Mesenchymal stem cell (in vitro differentiated cells and primary cell): ENCODE results near the gene SNRNP35.

Source experiments
- DNase-seq: peaks from one replicate; pipeline ENCODE4 v3.0.0-alpha.2; 2013
- H2AFZ ChIP-seq: one replicate; pipeline ENCODE4 v1.6.1; 2013; ENCODE audit warnings: low read depth, mild to moderate bottlenecking, control low read depth, inconsistent platforms, low read length, moderate library complexity
- H2AK5ac ChIP-seq: 2 replicates; pipeline ENCODE4 v1.6.1; 2013; ENCODE audit warnings: low read length, moderate library complexity, mild to moderate bottlenecking, inconsistent platforms; ENCODE audit not compliant: severe bottlenecking
- H2BK120ac ChIP-seq: one replicate; pipeline ENCODE4 v1.6.1; 2013; ENCODE audit warnings: low read depth, mild to moderate bottlenecking, inconsistent platforms, low read length, moderate library complexity
- H2BK12ac ChIP-seq, 2 experiments: one replicate each; pipeline ENCODE4 v1.6.1; 2013; ENCODE audit warnings: inconsistent platforms in 2 of 2, low read length in 2 of 2, mild to moderate bottlenecking in 2 of 2, moderate library complexity in 2 of 2, control low read depth in 1 of 2
- H2BK15ac ChIP-seq: one replicate; pipeline ENCODE4 v1.6.1; 2013; ENCODE audit warnings: mild to moderate bottlenecking, low read depth, inconsistent platforms; ENCODE audit not compliant: poor library complexity, severe bottlenecking
- H2BK5ac ChIP-seq: 2 replicates; pipeline ENCODE4 v1.6.1; 2013; ENCODE audit warnings: low read depth, mild to moderate bottlenecking, low read length, control low read depth, inconsistent platforms; ENCODE audit not compliant: poor library complexity, severe bottlenecking
- H3K14ac ChIP-seq, 2 experiments: one replicate each; pipeline ENCODE4 v1.6.1; 2013; ENCODE audit warnings: inconsistent platforms in 2 of 2, low read length in 2 of 2, control low read depth in 1 of 2, mild to moderate bottlenecking in 1 of 2, moderate library complexity in 1 of 2
- H3K18ac ChIP-seq, 2 experiments: one replicate each; pipeline ENCODE4 v1.6.1; 2013; ENCODE audit warnings: inconsistent platforms in 2 of 2, low read length in 2 of 2, control low read depth in 1 of 2, low read depth in 1 of 2, mild to moderate bottlenecking in 1 of 2
- H3K23ac ChIP-seq, 2 experiments: one replicate each; pipeline ENCODE4 v1.6.1; 2013; ENCODE audit warnings: inconsistent platforms in 2 of 2, low read length in 2 of 2, mild to moderate bottlenecking in 2 of 2, moderate library complexity in 2 of 2, control low read depth in 1 of 2
- H3K27ac ChIP-seq: 2 replicates; pipeline ENCODE4 v1.5.1; 2013; ENCODE audit warnings: mild to moderate bottlenecking, moderate library complexity, low read length, control low read depth, inconsistent platforms; ENCODE audit not compliant: poor library complexity, severe bottlenecking
- H3K27me3 ChIP-seq, 2 experiments: 2 replicates each; pipeline versions ENCODE4 v1.6.1 to v1.7.0; 2013; ENCODE audit warnings: low read length in 2 of 2, mild to moderate bottlenecking in 2 of 2, moderate library complexity in 2 of 2, control low read depth in 1 of 2, inconsistent platforms in 1 of 2; ENCODE audit not compliant: control insufficient read depth in 1 of 2, insufficient read depth in 1 of 2
- H3K36me3 ChIP-seq, 2 experiments: 2 replicates each; pipeline versions ENCODE4 v1.6.1 to v1.7.0; 2013; ENCODE audit warnings: low read length in 2 of 2, control low read depth in 1 of 2, inconsistent platforms in 1 of 2, low read depth in 1 of 2, mild to moderate bottlenecking in 1 of 2; ENCODE audit not compliant: insufficient read depth in 2 of 2, control insufficient read depth in 1 of 2
- H3K4ac ChIP-seq, 2 experiments: one replicate each; pipeline ENCODE4 v1.6.1; 2013; ENCODE audit warnings: inconsistent platforms in 2 of 2, low read length in 2 of 2, mild to moderate bottlenecking in 2 of 2, moderate library complexity in 2 of 2, control low read depth in 1 of 2, low read depth in 1 of 2
- H3K4me1 ChIP-seq: 2 replicates; pipeline ENCODE4 v1.6.1; 2013; ENCODE audit warnings: low read depth, low read length, control low read depth; ENCODE audit not compliant: control insufficient read depth, insufficient read depth
- H3K4me2 ChIP-seq: 2 replicates; pipeline ENCODE4 v1.6.1; 2013; ENCODE audit warnings: low read length, mild to moderate bottlenecking, inconsistent platforms; ENCODE audit not compliant: poor library complexity, severe bottlenecking
- H3K4me3 ChIP-seq, 2 experiments: 2 replicates each; pipeline versions ENCODE4 v1.5.1 to v1.7.0; 2013; ENCODE audit warnings: low read length in 2 of 2, mild to moderate bottlenecking in 2 of 2, control low read depth in 1 of 2, low read depth in 1 of 2; ENCODE audit not compliant: insufficient read depth in 1 of 2
- H3K79me1 ChIP-seq: replicated peaks from 2 replicates; pipeline ENCODE4 v1.6.1; 2013; ENCODE audit warnings: mild to moderate bottlenecking, control low read depth, low read length, inconsistent platforms; ENCODE audit not compliant: poor library complexity, severe bottlenecking
- H3K9ac ChIP-seq: 2 replicates; pipeline ENCODE4 v1.7.0; 2013; ENCODE audit warnings: mild to moderate bottlenecking, low read length, moderate library complexity
- H3K9me3 ChIP-seq: 2 replicates; pipeline ENCODE4 v1.7.0; 2013; ENCODE audit warnings: mild to moderate bottlenecking, low read length; ENCODE audit not compliant: control insufficient read depth
- H4K8ac ChIP-seq: one replicate; pipeline ENCODE4 v1.6.1; 2013; ENCODE audit warnings: inconsistent platforms, mild to moderate bottlenecking, low read length, moderate library complexity
- H4K91ac ChIP-seq: one replicate; pipeline ENCODE4 v1.6.1; 2013; ENCODE audit warnings: mild to moderate bottlenecking, low read length, inconsistent platforms
- WGBS: methylation state at CpG from one replicate; pipeline ENCODE4 v1.1.7; 2013; ENCODE audit warnings: mixed read lengths; 5-methylcytosine and 5-hydroxymethylcytosine counted together

The SNRNP35 gene

DNA sequence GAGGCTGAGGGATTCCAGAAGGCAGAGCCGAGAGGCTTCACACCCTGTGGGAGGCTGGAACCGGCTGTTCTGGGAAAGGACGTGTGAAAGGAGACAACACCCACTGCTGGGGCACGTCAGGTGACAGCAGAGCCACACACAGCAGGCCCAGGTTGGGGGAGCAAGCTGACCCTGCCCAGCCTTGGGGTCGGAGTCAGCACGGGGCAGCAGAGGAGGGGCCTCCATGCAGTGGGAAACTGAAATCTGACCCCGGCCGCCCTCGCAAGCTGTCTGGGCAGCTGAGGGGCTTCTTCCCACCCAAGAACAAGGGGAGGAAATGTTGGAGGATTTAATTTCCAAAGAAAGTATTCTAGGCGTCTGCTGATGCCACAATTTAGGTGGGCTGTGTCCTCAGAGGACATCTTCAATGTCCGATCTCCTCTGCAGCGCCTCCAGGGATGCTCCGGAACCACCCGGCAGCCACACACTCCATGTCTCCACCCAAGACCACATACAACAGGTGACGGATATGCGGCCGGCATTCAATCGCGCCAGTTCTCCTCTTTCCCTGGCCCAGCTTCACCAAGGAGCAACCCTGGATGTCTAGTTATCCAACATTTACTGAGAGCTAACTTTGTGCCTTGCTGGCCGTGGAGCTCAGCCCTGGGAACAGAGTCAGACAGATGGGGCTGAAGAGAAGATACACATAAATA is 30.7 kb downstream of the SNRNP35 start:
- H3K9me3 ChIP-seq = no peaks in the 10 kb centered on the region
- H2BK120ac ChIP-seq = no peak overlapping the region
- no peaks in the 10 kb centered on the region for H3K27me3 ChIP-seq
- H3K4me1 ChIP-seq = peaks cover 14% of the 10 kb centered on the region
- H2AFZ ChIP-seq = no peak overlapping the region
- H3K79me1 ChIP-seq = no peaks in the 10 kb centered on the region
- no peak overlapping the region for H3K27ac ChIP-seq
- H3K36me3 ChIP-seq = peaks cover 22 to 24% of the 10 kb centered on the region in 2 experiments
- no peak overlapping the region for H4K8ac ChIP-seq
- no peak overlapping the region for H2BK15ac ChIP-seq
- no peak overlapping the region for H3K4me2 ChIP-seq
- H3K18ac ChIP-seq = no peak overlapping the region
- 77% methylated on average over 17 of the region's 20 CpGs for WGBS
- H3K14ac ChIP-seq = no peak overlapping the region
- H3K4me3 ChIP-seq = no peak overlapping the region
- no peak overlapping the region for H2BK5ac ChIP-seq
- no peak overlapping the region for H3K23ac ChIP-seq
- H3K9ac ChIP-seq = no peak overlapping the region
- H4K91ac ChIP-seq = no peak overlapping the region
- DNase-seq = no peak
- H2AK5ac ChIP-seq = no peak overlapping the region
- no peak overlapping the region for H3K4ac ChIP-seq
- H2BK12ac ChIP-seq = no peak overlapping the region

DNA sequence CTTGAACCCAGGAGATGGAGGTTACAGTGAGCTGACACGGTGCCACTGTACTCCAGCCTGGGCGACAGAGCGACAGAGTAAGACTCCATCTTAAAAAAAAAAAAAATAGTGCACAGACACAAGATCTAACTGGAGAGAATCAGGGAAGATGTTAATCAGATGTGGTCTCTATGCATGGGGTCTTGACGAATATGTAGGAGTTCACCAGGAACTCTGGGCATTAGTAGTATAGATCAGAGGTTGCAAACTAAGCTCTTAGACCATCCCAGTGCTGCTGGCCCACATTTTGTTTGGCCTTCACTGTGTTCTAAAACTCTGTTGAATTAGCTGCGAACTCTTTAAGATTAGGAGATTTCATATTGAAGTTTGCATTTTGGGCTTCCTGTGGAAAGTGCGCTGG is 31.6 kb downstream of the SNRNP35 start:
- Histone ChIP-seq H3K14ac (no peak overlapping the region), H2AFZ (no peak overlapping the region), H3K4me2 (no peak overlapping the region), H3K4ac (no peak overlapping the region), H2BK5ac (no peak overlapping the region), H2BK120ac (no peak overlapping the region), H2BK15ac (no peak overlapping the region), H2AK5ac (no peak overlapping the region), H3K79me1 (no peaks in the 10 kb centered on the region), H3K9ac (no peak overlapping the region), H3K23ac (no peak overlapping the region), H3K18ac (no peak overlapping the region), H3K4me1 (peaks cover 10% of the 10 kb centered on the region), H4K8ac (no peak overlapping the region), H3K27ac (no peak overlapping the region), H3K9me3 (no peaks in the 10 kb centered on the region), H3K36me3 (peaks cover 22% of the 10 kb centered on the region in 2 experiments), H4K91ac (no peak overlapping the region), H2BK12ac (no peak overlapping the region), H3K4me3 (no peak overlapping the region), H3K27me3 (no peaks in the 10 kb centered on the region)
- DNase-seq = no peak
- WGBS = 92% methylated on average over 5 of the region's 6 CpGs

DNA sequence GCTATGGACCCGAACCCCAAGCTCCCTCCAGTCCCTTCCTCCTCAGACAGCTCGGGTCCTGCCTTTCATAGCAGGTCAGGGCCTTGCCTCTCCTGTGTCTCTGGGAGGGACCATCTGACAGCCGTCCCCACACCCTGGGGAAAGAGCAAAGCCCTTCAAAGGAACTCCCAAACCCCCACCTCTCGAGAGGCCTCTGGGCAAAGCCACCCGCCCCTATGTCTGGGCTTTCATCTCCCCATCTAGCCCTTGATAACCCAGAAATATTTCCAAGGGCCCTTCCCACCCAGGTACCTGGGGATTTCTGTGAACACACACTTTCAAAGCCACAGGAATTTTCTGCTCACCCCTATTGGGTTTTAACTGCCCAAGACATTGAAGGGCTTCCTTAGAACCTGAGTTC is 32.1 kb downstream of the SNRNP35 start:
- no peak overlapping the region for H2AK5ac ChIP-seq
- peaks cover 10% of the 10 kb centered on the region for H3K4me1 ChIP-seq
- 81% methylated on average over 5 of the region's 5 CpGs for WGBS
- H3K27ac ChIP-seq = no peak overlapping the region
- H3K4me2 ChIP-seq = no peak overlapping the region
- no peak overlapping the region for H2BK5ac ChIP-seq
- no peak overlapping the region for H3K4ac ChIP-seq
- peaks cover 20 to 26% of the 10 kb centered on the region in 2 experiments for H3K36me3 ChIP-seq
- H3K79me1 ChIP-seq = no peaks in the 10 kb centered on the region
- H4K8ac ChIP-seq = no peak overlapping the region
- H3K23ac ChIP-seq = no peak overlapping the region
- no peak overlapping the region for H3K4me3 ChIP-seq
- H2BK12ac ChIP-seq = no peak overlapping the region
- DNase-seq = no peak
- no peak overlapping the region for H2BK120ac ChIP-seq
- H3K27me3 ChIP-seq = no peaks in the 10 kb centered on the region
- H4K91ac ChIP-seq = peak overlapping the region; percentile 4
- no peak overlapping the region for H2BK15ac ChIP-seq
- no peak overlapping the region for H3K14ac ChIP-seq
- no peaks in the 10 kb centered on the region for H3K9me3 ChIP-seq
- no peak overlapping the region for H2AFZ ChIP-seq
- no peak overlapping the region for H3K9ac ChIP-seq
- no peak overlapping the region for H3K18ac ChIP-seq

DNA sequence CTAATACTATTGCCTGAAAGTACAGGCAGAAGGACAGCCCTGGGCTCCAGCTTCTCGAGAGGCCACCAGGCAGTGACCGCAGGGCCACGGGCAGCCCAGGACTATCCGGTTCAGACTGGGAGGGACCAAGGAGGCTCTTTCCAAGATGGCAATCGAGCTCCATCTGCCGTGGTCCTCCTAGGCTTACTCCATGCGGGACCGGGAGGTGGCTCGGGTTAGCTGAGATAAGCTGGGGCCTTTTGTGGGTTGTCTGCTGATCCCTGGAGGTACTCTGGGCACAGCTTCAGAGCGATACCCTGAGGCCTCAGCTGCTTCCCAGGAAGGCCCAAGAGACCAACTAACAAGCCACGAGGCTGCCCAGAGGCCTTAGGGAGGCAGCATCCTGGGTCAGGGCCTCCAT is 33.1 kb downstream of the SNRNP35 start:
- H4K8ac ChIP-seq = no peak overlapping the region
- H2BK5ac ChIP-seq = no peak overlapping the region
- H3K23ac ChIP-seq = no peak overlapping the region
- H3K14ac ChIP-seq = no peak overlapping the region
- no peak overlapping the region for H3K4me2 ChIP-seq
- peaks cover 10% of the 10 kb centered on the region for H3K4me1 ChIP-seq
- no peak overlapping the region for H2BK12ac ChIP-seq
- H3K4me3 ChIP-seq = no peak overlapping the region
- no peak overlapping the region for H2BK120ac ChIP-seq
- H3K18ac ChIP-seq = no peak overlapping the region
- no peak overlapping the region for H3K9ac ChIP-seq
- no peak overlapping the region for H2AFZ ChIP-seq
- no peak overlapping the region for H4K91ac ChIP-seq
- 96% methylated on average over 11 of the region's 11 CpGs for WGBS
- H3K79me1 ChIP-seq = no peaks in the 10 kb centered on the region
- H3K27ac ChIP-seq = no peak overlapping the region
- no peaks in the 10 kb centered on the region for H3K27me3 ChIP-seq
- H3K9me3 ChIP-seq = no peaks in the 10 kb centered on the region
- peaks cover 16 to 19% of the 10 kb centered on the region in 2 experiments for H3K36me3 ChIP-seq
- no peak overlapping the region for H2BK15ac ChIP-seq
- H3K4ac ChIP-seq = no peak overlapping the region
- DNase-seq = no peak
- no peak overlapping the region for H2AK5ac ChIP-seq
